Middle frontal gyrus (tissue), 1 donor: Measurements from ENCODE around the gene B4GALNT4.
"Not testable (repeated sequence)": the region's sequence is repeated elsewhere in the genome, so short reads cannot be mapped to it uniquely, and the experiment has no call there.

Experiments
- DNase-seq: peaks from one replicate; pipeline ENCODE4 v3.0.0-alpha.2; 2015; ENCODE audit warnings: low spot score; ENCODE audit errors: extremely low spot score

Gene B4GALNT4

DNA sequence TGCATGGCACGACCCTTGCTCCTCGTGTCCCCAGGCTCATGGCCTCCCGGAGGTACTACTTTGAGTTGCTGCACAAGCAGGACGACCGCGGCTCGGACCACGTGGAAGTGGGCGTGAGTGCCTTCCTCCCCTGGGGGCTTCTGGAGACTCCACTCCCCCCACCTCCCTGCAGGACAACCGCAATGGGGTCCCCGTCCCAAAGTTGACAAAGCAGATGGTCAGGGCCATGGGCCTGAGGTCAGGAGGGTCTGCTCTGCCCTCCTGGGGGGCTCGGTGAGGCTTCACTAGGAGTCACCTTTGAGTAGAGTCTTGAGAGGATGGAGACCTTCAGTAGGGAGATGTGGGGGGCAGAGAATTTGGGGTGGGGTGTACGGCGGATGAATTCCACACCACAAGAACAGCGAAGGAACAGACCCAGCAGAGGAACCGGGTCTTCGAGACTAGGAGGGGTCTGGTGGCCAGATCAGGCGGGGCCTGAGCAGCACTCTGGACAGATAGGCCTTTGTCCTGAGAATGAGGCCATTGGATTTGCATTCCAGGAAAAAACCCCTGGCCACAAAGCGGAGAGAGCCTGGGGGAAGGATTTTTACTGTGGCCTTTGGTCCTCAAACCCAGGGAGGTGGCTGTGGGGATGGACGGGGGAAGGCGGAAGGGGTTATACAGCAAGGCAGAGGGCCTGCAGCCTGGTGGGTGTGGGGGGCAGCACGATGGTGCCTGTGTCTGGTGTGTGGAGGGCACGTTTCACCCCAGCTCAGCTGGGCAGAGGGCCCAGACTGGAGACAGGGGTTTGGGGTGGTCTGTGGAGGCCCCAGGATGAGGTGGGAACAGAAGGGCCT lies 4.6 kb downstream of the B4GALNT4 start:
- peak; percentile 37 for DNase-seq

DNA sequence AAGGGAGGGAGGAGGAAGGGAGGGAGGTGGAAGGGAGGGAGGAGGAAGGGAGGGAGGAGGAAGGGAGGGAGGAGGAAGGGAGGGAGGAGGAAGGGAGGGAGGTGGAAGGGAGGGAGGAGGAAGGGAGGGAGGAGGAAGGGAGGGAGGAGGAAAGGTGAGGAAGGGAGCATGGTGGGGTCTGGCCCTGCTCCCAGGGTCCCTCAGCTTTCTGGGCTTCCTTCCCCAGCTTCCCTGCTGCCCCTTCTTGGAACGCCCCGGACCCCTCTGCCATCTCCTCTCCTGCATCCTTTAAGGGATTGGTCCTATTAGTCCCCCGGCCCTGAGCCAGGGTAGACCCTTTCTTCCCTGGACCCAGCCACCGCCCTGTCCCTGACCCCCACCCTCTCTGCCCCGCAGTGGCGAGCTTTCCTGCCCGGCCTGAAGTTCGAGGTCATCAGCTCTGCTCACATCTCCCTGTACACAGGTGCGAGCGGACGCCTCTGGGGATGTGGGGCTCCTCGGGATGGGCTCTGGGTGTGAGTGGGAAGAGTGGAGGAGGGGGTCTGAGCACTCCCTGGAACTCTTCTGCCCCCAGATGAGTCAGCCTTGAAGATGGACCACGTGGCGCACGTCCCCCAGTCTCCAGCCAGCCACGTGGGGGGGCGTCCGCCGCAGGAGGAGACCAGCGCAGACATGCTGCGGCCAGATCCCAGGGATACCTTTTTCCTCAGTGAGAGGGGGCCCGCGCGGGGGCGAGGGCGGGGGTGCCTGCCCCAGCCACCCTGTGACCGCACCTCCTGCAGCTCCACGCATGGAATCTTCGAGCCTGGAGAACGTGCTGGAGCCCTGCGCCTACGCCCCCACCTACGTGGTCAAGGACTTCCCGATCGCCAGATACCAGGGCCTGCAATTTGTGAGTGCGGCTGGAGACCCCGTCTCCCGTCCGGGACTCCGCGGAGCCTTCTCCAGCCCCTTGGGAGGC lies 6.0 kb downstream of the B4GALNT4 start:
- DNase-seq = no peak

DNA sequence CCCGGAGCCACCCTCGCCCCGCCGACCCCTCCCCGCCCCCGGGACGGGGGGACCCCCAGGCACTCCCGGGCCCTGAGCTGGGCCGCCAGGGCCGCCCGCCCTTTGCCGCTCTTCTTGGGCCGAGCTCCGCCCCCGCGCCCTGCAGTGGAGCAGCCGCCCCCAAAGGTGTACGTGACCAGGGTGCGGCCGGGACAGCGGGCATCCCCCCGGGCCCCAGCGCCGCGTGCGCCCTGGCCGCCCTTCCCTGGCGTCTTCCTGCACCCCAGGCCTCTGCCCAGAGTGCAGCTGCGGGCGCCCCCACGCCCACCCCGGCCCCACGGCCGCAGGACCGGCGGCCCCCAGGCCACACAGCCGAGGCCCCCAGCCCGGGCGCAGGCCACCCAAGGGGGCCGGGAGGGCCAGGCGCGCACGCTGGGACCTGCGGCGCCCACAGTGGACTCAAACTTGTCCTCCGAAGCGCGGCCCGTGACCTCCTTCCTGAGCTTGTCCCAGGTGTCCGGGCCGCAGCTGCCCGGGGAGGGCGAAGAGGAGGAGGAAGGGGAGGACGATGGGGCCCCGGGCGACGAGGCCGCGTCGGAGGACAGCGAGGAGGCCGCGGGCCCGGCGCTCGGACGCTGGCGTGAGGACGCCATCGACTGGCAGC lies 7.4 kb downstream of the B4GALNT4 start:
- DNase-seq = no peak

DNA sequence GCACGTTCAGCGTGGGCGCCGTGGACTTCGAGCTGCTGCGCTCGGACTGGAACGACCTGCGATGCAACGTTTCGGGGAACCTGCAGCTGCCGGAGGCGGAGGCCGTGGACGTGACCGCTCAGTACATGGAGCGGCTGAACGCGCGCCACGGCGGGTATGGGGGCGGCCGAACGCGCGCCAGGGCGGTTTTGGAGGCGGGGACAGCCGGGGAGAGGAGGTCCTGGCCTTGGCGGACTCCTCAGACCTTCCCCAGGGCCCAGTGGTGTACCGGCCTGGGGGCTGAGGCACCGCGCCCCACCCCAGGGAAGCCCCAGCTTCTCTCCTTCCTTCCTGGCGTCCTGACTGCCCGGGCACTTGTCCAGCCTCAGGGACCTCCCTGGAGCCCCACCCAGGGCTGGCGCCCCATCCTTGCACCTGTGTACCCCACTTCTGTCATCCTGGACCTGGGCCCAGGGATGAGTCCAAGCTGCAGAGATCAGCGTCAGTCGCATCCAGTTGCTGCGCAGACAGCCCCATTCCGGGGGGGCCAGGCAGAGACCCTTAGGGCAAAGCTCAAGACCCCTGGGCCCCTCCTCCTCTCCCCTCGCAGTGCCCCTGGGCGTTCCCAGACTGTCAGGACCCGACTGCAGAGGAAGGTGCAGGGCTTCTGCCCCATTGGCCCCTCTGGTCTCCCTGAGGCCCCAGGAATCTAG lies 8.0 kb downstream of the B4GALNT4 start:
- DNase-seq = no peak

DNA sequence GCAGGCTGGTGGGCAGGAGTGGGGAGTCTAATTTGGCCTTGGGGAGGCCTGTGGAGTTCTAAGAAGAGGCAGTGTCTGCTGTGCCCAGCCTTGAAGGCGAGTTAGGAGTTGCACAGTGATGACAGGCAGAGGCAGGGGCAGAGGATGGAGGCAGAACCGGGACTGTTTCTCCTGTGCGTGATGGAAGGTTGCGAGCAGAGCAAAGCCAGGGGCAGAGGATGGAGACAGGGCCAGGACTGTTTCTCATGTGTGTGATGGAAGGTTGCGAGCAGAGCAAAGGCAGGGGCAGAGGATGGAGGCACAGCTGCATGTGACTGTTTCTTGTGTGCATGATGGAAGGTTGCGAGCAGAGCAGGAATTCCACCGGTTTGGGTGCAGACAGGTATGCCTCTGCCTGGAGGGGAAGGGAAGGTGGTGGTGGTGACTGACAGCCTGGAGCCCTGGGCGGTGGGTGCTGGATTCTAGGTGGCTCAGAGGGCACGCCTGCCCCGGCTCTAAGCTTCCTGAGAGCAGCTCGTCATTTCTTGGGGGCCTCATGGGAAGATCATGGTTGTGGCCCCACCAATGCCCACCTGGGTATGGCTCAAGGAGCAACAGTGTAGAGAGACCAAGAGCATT lies 8.7 kb downstream of the B4GALNT4 start:
- DNase-seq = no peak

DNA sequence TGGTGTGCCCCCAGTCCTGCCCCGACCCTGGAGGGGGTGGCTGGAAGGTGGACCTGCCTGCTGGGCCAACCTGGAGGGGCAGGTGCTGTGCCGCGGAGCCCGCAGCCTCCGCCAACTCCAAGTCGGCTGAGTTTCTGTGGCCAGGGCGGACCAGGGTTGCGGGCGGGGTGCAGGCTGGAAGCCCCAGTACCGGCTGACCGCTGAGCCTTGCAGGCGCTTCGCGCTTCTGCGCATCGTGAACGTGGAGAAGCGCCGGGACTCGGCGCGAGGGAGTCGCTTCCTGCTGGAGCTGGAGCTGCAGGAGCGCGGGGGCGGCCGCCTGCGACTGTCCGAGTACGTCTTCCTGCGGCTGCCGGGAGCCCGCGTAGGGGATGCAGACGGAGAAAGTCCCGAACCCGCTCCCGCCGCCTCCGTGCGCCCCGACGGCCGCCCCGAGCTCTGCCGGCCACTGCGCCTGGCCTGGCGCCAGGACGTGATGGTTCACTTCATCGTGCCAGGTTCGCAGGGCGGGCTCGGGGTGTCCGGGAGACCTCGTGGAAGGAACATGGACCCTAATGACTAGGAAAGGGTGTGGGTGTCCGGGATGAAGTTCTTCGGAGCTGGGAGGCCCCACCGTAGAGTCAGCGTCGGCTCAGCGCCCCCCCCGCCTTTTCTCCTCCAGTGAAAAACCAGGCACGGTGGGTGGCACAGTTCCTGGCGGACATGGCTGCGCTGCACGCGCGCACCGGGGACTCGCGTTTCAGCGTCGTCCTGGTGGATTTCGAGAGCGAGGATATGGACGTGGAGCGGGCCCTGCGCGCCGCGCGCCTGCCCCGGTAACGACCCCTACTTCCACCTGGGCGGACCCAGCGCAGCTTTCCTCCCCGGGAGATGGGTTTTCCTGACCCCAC lies 10.2 kb downstream of the B4GALNT4 start:
- DNase-seq = no peak

DNA sequence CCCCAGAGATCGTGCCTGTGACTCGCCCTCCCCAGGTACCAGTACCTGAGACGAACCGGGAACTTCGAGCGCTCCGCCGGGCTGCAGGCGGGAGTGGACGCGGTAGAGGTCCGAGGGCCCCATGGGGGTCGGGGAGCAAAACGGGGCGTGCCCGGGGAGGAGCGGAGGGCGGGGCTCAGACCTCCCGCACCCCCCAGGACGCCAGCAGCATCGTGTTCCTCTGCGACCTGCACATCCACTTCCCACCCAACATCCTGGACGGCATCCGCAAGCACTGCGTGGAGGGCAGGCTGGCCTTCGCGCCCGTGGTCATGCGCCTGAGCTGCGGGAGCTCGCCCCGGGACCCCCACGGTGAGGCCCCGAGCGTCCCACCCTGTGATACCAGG lies 10.8 kb downstream of the B4GALNT4 start:
- DNase-seq = no peak

DNA sequence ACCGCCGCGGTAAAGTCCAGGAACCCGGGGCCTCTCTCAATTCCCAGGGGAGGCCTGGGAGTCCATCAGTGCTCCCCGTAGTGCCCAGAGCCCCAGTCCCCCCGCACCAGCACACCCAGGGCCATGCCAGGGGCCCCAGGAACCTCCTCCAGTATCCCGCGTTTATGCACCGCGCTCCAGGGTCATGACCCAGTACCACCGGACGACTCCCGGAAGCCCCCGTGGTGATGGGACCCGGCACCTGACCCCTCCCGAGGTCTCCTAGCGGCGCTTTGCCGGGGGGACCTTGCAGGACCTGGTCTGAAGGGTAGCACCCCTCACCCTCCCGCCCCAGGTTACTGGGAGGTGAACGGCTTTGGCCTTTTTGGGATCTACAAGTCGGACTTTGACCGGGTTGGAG lies 11.2 kb downstream of the B4GALNT4 start:
- DNase-seq = no peak

DNA sequence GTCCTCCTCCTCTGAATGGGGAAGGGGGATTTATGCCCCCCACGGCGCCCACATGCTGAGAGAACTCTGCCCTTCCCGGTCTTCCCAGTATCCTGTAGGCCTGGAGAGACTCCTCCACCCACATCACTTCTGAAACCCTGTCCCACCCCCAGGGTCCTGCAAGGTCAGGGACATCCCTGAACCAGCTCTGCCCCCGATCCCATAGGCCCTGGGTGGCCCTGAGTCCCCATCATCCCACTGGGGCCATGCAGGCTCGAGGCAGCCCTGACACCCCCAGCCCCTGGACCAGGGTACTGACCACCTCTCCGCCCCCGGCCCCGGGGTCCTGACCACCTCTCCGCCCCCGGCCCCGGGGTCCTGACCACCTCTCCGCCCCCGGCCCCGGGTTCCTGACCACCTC lies 11.7 kb downstream of the B4GALNT4 start:
- no peak for DNase-seq

DNA sequence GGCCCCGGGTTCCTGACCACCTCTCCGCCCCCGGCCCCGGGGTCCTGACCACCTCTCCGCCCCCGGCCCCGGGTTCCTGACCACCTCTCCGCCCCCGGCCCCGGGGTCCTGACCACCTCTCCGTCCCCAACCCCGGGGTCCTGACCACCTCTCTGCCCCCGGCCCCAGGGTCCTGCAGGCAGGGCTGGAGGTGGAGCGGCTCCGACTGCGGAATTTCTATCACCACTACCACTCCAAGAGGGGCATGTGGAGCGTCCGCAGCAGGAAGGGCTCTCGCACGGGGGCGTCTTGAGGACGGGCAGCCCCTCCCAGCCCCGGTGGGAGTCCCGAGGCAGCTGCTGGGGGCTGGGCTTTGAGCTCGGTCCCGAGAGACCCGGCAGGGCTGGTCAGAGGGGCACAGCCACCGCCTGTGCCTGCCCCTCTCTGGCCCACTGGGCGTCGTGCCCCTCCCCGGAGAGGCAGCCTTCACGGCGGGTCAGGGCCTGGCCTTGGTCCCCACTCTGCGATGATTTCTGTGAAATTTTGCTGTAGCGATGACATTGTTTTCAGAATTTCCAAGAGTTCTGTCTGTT lies 12.3 kb downstream of the B4GALNT4 start:
- DNase-seq = no peak

DNA sequence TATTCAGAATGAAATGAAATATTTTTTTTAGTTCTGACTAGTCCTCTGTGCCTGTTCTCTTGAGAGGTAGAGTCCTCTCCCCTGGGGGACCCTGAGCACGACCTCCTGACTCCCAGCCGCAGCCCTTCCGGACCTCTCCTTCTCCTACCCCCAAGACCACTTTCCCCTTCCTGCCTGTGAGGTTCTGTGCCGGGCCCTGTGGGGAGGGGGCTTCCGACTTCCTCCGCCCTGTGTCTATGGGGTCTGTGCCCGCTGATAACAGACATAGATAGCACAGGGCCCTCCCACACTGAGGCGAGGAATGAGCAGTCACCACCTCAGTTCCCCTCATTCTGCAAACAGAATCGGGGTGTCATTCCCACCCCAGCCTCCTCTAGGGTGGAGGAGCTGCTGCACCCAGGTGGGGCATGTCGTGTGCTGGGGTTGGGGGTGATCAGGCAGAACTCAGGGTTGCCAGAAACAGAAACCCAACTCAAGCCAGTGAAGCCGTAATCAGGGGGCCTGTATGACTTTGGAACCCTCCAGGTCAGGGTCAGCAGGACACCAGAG lies 12.9 kb downstream of the B4GALNT4 start:
- no peak for DNase-seq

DNA sequence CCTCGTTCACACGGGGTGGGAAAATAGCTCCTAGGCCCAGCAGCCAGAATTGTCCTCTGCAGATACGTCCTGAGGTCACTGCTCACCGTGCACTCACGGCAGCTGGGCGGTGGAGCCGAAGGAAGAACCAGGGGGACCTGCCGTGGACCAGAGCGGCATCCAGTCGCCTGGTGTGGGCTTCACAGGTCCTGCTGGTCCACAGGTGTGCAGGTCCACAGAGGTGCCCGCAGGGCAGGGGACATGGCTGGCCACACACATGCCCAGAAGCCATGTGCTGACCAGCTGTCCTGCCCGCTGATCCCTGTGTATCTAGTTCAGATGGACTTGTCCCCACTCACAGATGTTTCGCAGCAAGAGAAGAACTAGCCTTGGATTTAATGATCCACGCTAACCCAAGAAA lies 14.1 kb downstream of the B4GALNT4 start:
- DNase-seq = no peak

DNA sequence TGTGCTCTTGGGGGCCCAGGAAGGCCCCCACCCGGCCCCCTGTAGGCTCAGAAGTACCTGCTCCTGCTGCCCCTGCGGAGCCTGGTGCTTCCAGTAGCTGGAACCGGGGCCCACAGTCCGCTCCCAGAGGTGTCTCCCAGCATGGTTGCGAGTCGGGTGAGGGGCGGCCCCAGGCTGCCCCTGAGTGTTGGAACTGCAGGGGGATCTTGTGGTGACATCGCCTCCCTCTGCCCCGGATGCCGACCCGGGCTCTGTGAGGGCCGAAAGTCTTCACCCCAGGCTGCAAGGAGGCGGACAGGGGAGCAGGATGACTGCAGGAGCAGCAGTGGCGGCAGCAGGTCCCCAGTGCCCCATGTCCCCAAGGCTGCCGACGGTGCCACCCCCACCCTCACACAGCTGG lies 15.2 kb downstream of the B4GALNT4 start:
- DNase-seq = no peak

DNA sequence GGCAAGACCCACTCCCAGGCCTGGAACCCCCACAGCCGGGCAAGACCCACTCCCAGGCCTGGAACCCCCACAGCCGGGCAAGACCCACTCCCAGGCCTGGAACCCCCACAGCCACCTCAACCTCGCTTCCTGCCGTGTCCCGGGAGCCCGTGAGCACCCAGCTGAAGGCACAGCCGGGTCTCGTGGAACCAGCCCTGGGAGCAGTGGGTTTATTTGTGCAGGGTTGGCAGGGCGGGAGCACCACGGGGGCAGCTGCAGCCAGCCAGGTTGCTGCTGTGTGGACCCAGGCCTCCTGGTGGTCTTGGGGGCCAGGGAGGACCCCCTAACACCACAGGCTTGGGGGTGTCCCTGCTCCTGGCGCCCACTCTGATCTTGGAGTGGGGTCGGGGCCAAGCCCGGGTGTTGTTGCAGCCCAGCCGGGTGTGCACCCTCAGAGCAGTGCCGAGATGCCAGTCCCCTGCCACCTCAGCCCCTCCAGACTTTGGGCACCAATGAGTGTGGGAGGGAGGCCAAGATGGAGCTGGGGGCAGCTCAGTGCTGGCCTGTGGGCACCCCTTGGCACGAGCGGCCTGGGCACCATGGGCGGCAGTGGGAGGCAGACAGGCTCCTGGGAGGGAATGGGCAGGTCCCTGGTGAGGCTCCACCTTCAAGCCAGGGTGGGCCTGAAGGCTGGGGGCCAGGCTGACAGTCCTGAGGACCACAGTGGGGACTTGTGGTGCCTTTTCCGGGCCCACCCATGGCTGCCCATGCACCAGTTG lies 16.5 kb downstream of the B4GALNT4 start:
- DNase-seq = no peak

DNA sequence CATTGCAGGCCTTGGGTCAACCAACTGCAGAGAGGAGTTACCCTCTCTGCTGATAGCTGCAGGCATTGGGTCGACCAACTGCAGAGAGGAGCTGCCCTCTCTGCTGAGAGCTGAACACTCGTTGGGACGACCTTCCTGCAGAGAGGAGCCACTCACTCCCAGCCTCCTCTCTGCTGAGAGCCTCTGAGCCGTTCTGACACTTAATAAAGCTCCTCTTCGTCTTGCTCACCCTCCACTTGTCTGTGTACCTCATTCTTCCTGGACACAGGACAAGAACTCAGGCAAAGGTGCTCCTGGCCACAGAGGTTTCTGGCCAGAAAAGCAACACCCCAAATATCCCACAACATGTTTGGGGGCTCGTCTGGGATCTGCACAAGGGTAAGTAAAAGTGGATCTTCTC lies 17.2 kb downstream of the B4GALNT4 start:
- DNase-seq = no peak

DNA sequence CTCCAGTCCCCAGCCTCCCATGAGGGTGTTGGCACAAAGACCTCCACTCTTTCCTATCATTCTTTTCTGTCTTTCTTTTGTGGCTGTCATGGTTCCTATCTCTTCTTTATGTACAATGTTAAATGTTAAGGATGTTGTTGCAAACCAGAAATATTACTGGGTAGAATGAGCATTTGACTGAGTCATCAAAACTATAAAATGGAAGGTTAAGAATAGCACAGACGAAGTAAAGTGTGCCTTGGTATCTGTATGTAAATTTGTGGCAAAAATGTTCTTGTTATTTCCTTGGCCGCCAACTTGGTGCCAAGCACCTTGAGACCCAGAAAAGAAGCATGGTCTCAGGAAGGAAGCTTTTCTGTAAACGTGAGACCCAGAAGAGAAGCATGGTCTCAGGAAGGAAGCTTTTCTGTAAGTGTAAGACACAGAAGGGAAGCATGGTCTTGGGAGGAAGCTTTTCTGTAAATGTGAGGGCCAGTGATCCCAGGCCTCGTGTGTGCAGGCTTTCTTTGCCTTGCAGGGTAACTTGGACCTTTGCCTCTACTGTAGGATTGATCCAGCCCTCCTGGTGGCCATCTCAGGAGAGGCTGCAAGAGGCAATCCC lies 18.0 kb downstream of the B4GALNT4 start:
- DNase-seq = no peak

DNA sequence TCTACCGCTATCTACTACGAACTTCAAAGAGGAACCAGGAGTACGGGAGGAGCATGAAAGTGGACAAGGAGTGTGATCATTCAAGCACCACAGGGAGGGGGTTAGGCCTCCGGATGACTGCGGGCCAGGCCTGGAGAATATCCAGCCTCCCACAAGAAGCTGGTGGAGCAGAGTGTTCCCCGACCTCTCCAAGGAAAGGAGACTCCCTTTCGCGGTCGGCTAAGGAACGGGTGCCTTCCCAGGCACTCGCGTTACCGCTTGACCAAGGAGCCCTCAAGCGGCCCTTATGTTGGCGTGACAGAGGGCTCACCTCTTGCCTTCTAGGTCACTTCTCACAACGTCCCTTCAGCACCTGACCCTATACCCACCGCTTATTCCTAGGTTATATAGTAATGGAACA lies 20.1 kb downstream of the B4GALNT4 start:
- DNase-seq = not testable (repeated sequence)

DNA sequence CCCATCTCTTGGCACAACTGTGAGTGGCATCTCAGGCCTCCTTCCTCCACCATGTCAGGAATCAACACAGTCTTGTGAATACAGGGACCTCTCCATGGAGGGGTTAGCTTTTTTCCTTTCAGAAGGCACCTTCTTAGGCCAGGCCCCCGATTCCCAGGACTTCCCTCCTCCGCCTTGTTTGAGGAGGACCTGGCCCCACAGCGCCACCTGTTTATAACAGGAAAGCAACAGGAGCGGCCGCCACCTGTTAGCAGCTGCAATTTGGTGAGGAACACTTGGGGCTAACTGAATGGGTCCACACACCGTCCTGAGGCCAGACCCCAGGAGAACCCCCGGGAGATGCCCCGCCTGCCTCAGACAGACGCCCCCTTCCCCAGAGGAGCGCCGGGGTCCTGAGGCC lies 20.9 kb downstream of the B4GALNT4 start:
- no peak for DNase-seq
